GM21367 (cell line): ENCODE data around the gene DDX31.

ENCODE experiments used
- ATAC-seq: cut with Tn5 transposase; IDR thresholded peaks from one replicate; pipeline ENCODE4 v1.9.1; 2021; ENCODE audit not compliant: unreplicated experiment

Gene DDX31

GRCh38 chr9:132548751-132549640 is 120.8 kb downstream of the DDX31 start:
- ATAC-seq = no peak

GRCh38 chr9:132547976-132548730 is 121.6 kb downstream of the DDX31 start:
- ATAC-seq = no peak

- ATAC-seq = no peak
These were observed 122.3 kb downstream of the DDX31 start for GRCh38 chr9:132547436-132547835.

GRCh38 chr9:132547052-132547431 is 122.7 kb downstream of the DDX31 start:
- ATAC-seq = no peak

- ATAC-seq = no peak
These were observed 123.4 kb downstream of the DDX31 start for GRCh38 chr9:132546148-132547051.

- ATAC-seq = no peak
These were observed 124.2 kb downstream of the DDX31 start for GRCh38 chr9:132545578-132545977.

- ATAC-seq = no peak
These were observed 125.8 kb downstream of the DDX31 start for GRCh38 chr9:132543960-132544359.

- ATAC-seq = no peak
These were observed 126.5 kb downstream of the DDX31 start for GRCh38 chr9:132543251-132543650.
